Caco-2 (cell line): ENCODE measurements around the gene CDC16. TPM values are rescaled to one million over a fixed set of nuclear protein-coding genes. Genes with fewer than 3 reads are reported as not detected.

Experiments used
- BruUV-seq: library from RNA; stranded (reverse); fragments of 400-500 nt; replicated peaks from 2 replicates; lab custom pipeline; 2021; lab: Mats Ljungman, UMichigan
- CTCF ChIA-PET: fragments of 300-600 bp; sonication (Branson Sonifier 250); formaldehyde crosslinking; loops from one replicate; lab custom pipeline; 2022; ENCODE audit warnings: antibody characterized with exemption; lab: Charles Lee
- POLR2A ChIA-PET: fragments of 300-600 bp; sonication (Branson Sonifier 250); formaldehyde crosslinking; loops from one replicate; lab custom pipeline; 2022; ENCODE audit warnings: antibody characterized with exemption; lab: Charles Lee
- DNase-seq, 2 experiments: peaks; one replicate each; pipeline versions ENCODE4 v3.0.0 to v3.0.0-alpha.2; 2020 to 2022
- H3K27me3 ChIP-seq: replicated peaks from 2 replicates; pipeline ENCODE4 v1.6.0; 2011; ENCODE audit warnings: low read length; ENCODE audit not compliant: control insufficient read depth, insufficient read depth
- H3K36me3 ChIP-seq: 2 replicates; pipeline ENCODE4 v1.5.1; 2011; ENCODE audit warnings: low read length; ENCODE audit not compliant: control insufficient read depth, insufficient read depth
- H3K4me1 ChIP-seq: fragments of 250-450 bp; sonication (Bioruptor Pico); 2 replicates; pipeline ENCODE4 v1.5.1; 2020; ENCODE audit warnings: mild to moderate bottlenecking
- H3K4me3 ChIP-seq: 2 replicates; pipeline ENCODE4 v1.5.1; 2011; ENCODE audit warnings: low read depth, mild to moderate bottlenecking, control low read depth, low read length
- H3K9me3 ChIP-seq: fragments of 250-450 bp; sonication (Bioruptor Pico); 2 replicates; pipeline ENCODE4 v1.5.1; 2020; ENCODE audit warnings: mild to moderate bottlenecking, moderate library complexity
- H3K27ac Mint-ChIP-seq: one replicate; pipeline ENCODE4 v1.8.0; 2022; ENCODE audit warnings: mixed read lengths; ENCODE audit not compliant: unreplicated experiment
- H3K27me3 Mint-ChIP-seq: one replicate; pipeline ENCODE4 v1.8.0; 2022; ENCODE audit warnings: mixed read lengths; ENCODE audit not compliant: insufficient read depth, unreplicated experiment
- H3K36me3 Mint-ChIP-seq: one replicate; pipeline ENCODE4 v1.8.0; 2022; ENCODE audit warnings: mild to moderate bottlenecking, mixed read lengths; ENCODE audit not compliant: insufficient read depth, unreplicated experiment
- H3K4me1 Mint-ChIP-seq: one replicate; pipeline ENCODE4 v1.8.0; 2022; ENCODE audit warnings: low read depth, mixed read lengths; ENCODE audit not compliant: unreplicated experiment
- H3K4me3 Mint-ChIP-seq: one replicate; pipeline ENCODE4 v1.8.0; 2022; ENCODE audit warnings: mild to moderate bottlenecking, moderate library complexity, mixed read lengths; ENCODE audit not compliant: unreplicated experiment
- H3K9me3 Mint-ChIP-seq: one replicate; pipeline ENCODE4 v1.8.0; 2022; ENCODE audit warnings: mixed read lengths; ENCODE audit not compliant: unreplicated experiment
- intact Hi-C: fragments of 100-400 bp; cut with micrococcal nuclease; formaldehyde crosslinking; loops from one replicate; pipeline ENCODE4 v1.10.0; 2022; ENCODE audit not compliant: unreplicated experiment
- total RNA-seq: library from RNA; stranded (reverse); gene quantifications from 2 replicates; pipeline ENCODE4 v1.2.3, GENCODE V29; 2022
- TF ChIP-seq, protein P1 (sequence below), 2 experiments: fragments of 200-600 bp in 1 of 2; IDR thresholded peaks; 1 replicate in 1 of 2; 2 replicates in 1 of 2; pipeline versions ENCODE4 v1.5.1 to v1.8.0; 2011 to 2022; ENCODE audit warnings: antibody characterized with exemption in 1 of 2, control low read depth in 1 of 2, inconsistent platforms in 1 of 2, low read depth in 1 of 2, low read length in 1 of 2, mild to moderate bottlenecking in 1 of 2, moderate library complexity in 1 of 2; ENCODE audit not compliant: insufficient read depth in 1 of 2, severe bottlenecking in 1 of 2, unreplicated experiment in 1 of 2

The CDC16 gene
- total RNA-seq, 1 experiment from 2014 or later: 80.5 TPM

DNA sequence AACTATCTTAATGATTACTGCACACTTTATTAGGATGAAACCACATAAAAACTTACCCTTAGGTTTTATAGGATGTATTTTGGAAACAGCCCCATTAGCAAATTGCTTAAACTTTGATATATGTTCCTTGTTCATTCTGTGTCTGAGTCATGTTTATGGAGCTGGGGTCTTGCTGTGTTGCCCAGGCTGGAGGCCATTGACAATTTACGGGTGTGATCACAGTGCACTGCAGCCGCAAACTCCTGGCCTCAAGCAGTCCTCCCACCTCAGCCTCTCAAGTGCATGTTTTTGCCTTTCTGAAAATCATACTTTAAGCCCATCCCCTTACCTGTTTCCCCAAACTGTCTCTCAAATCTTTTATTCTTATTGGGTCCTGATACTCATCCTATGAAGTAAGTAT is 74.4 kb downstream of the CDC16 start:
- intact Hi-C loops: no loop called here
- H3K27me3 ChIP-seq: no peaks in the 10 kb centered on the region
- ChIA-PET CTCF (no interaction called here), POLR2A (no interaction called here)
- BruUV-seq: no TSS peak
- Mint-ChIP-seq H3K4me1 (peaks cover 9% of the 10 kb centered on the region), H3K27me3 (no peaks in the 10 kb centered on the region), H3K36me3 (peaks cover 16% of the 10 kb centered on the region), H3K27ac (no peak overlapping the region), H3K9me3 (no peaks in the 10 kb centered on the region), H3K4me3 (no peak overlapping the region)
- H3K4me3 ChIP-seq: no peak overlapping the region
- no peaks in the 10 kb centered on the region for H3K36me3 ChIP-seq
- no peak for DNase-seq
- H3K9me3 ChIP-seq: no peaks in the 10 kb centered on the region
- TF ChIP-seq, protein P1, sequence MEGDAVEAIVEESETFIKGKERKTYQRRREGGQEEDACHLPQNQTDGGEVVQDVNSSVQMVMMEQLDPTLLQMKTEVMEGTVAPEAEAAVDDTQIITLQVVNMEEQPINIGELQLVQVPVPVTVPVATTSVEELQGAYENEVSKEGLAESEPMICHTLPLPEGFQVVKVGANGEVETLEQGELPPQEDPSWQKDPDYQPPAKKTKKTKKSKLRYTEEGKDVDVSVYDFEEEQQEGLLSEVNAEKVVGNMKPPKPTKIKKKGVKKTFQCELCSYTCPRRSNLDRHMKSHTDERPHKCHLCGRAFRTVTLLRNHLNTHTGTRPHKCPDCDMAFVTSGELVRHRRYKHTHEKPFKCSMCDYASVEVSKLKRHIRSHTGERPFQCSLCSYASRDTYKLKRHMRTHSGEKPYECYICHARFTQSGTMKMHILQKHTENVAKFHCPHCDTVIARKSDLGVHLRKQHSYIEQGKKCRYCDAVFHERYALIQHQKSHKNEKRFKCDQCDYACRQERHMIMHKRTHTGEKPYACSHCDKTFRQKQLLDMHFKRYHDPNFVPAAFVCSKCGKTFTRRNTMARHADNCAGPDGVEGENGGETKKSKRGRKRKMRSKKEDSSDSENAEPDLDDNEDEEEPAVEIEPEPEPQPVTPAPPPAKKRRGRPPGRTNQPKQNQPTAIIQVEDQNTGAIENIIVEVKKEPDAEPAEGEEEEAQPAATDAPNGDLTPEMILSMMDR (IDR thresholded peaks at IDR 0.05; ENCODE audit: insufficient read depth in 1 of 2, low read depth in 1 of 2, low read length in 1 of 2, severe bottlenecking in 1 of 2, unreplicated experiment in 1 of 2): no peak
- no peaks in the 10 kb centered on the region; the same call in 1 of the 2 replicates for H3K4me1 ChIP-seq

DNA sequence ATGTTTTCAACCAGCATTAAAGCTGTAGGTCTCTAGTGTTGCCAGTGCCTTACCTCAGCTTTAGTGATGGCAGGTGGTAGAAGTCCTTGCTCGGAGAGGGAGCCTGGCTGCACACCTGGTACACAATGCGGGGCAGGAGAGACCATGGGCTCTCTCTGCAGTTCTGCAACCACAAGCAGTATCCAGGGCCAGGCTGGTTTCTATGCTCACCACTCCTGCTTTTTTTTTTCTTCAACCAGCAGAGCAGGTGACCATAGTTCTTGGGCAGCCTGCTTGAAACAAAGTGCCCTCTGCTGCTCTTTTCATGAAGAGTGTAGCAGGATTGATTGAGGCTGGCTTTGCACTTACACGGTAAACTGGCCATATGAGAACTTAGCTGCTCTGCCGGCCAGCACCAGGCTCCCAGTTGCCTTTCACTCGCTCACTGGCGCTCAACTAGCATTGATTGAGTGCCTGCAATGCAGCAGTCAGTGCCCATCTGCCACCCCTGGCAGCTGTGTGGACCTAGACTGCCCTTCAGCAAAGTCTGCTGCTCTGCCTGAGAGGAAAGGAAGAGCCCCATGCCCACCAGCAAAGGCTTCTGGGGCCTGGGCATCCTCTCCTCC is 75.2 kb downstream of the CDC16 start:
- H3K4me3 Mint-ChIP-seq: no peak overlapping the region
- peaks cover 18% of the 10 kb centered on the region for H3K36me3 Mint-ChIP-seq
- no peaks in the 10 kb centered on the region; the same call in 1 of the 2 replicates for H3K4me1 ChIP-seq
- no peaks in the 10 kb centered on the region for H3K9me3 Mint-ChIP-seq
- TF ChIP-seq, protein P1 (IDR thresholded peaks at IDR 0.05; ENCODE audit: insufficient read depth in 1 of 2, low read depth in 1 of 2, low read length in 1 of 2, severe bottlenecking in 1 of 2, unreplicated experiment in 1 of 2): no peak
- no peaks in the 10 kb centered on the region for H3K27me3 ChIP-seq
- H3K36me3 ChIP-seq: no peaks in the 10 kb centered on the region
- H3K9me3 ChIP-seq: no peaks in the 10 kb centered on the region
- no peak for DNase-seq
- no peak overlapping the region for H3K4me3 ChIP-seq
- peaks cover 11% of the 10 kb centered on the region for H3K4me1 Mint-ChIP-seq
- ChIA-PET CTCF (no interaction called here), POLR2A (no interaction called here)
- BruUV-seq: no TSS peak
- no peaks in the 10 kb centered on the region for H3K27me3 Mint-ChIP-seq
- intact Hi-C loops: no loop called here
- no peak overlapping the region for H3K27ac Mint-ChIP-seq

DNA sequence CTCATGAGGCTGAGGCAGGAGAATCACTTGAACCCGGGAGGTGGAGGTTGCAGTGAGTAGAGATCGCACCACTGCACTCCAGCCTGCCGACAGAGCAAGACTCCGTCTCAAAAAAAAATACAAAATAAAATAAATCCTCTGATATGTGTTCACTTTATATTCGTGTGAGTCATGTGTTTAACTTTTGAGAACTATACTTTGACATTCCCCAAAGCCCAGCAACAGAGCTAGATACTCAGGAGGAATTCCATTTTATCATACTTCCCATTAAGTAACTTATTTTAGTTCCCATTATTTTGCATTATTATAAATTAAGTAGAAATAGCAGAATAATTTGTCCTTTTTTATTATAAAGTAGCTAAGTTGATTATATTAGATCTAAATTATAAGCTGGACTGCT is 76.3 kb downstream of the CDC16 start:
- H3K9me3 Mint-ChIP-seq: no peaks in the 10 kb centered on the region
- Histone ChIP-seq H3K4me3 (no peak overlapping the region), H3K4me1 (peaks cover 4% of the 10 kb centered on the region; the same call in 1 of the 2 replicates), H3K9me3 (no peaks in the 10 kb centered on the region), H3K36me3 (no peaks in the 10 kb centered on the region), H3K27me3 (no peaks in the 10 kb centered on the region)
- intact Hi-C loops: no loop called here
- BruUV-seq: no TSS peak
- no peak for DNase-seq
- peaks cover 20% of the 10 kb centered on the region for H3K36me3 Mint-ChIP-seq
- peaks cover 18% of the 10 kb centered on the region for H3K4me1 Mint-ChIP-seq
- H3K27me3 Mint-ChIP-seq: no peaks in the 10 kb centered on the region
- no peak overlapping the region for H3K27ac Mint-ChIP-seq
- no peak overlapping the region for H3K4me3 Mint-ChIP-seq
- CTCF ChIA-PET: interaction anchor here (0.6 kb wide), 1 partner anchor 166 kb away, joined by 3 read pairs; no protein-coding TSS in a partner anchor
- POLR2A ChIA-PET: no interaction called here
- TF ChIP-seq, protein P1 (IDR thresholded peaks at IDR 0.05; ENCODE audit: insufficient read depth in 1 of 2, low read depth in 1 of 2, low read length in 1 of 2, severe bottlenecking in 1 of 2, unreplicated experiment in 1 of 2): no peak
